ENCODE data around the gene GOLPH3.
A peak's percentile ranks its signal among the peaks of the same experiment; 100 is the strongest.

The GOLPH3 gene

DNA sequence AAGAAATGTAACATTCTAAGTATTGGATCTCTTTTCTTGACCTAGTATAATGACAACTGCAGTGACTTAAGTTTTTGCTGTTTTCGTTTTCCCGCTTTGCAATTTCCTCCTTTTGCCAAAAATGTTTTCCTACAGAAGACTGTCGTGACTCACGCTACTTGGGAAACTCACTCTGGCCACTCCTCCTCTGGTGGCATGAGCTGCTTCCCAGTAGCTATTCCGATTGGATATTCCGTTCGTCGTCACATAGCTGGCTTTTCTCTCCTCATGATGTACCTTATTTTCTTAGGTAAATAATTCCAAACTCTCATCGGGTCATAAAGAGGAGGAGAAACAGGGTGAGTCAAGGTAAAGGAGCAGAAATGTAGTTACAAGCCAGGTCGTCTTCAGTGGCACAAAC is 64.9 kb downstream of the GOLPH3 start:
- no peak overlapping the region for H3K4me3 ChIP-seq (ENCODE audit: low read length)
- DNase-seq (ENCODE audit: low read depth, low spot score), result no peak

DNA sequence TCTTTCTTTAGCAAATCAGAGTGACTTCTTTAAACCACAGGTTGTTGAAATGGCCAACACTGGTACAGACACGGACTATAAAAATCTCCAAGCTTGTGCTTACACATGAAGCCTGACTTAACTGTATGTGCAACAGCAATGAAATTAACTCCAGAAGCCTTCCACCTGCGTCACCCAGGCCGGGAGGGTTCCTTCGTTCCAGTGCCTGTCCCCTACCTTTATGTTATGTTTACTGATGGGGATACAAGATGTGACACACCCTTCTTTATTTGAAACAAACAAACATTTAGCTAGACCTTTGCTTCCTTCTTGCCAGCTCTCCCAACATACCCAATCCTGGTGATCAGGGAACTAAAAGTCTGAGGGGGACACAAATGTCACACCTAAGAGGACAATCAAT is 66.0 kb downstream of the GOLPH3 start:
- H3K4me3 ChIP-seq (ENCODE audit: low read length), result no peak overlapping the region

DNA sequence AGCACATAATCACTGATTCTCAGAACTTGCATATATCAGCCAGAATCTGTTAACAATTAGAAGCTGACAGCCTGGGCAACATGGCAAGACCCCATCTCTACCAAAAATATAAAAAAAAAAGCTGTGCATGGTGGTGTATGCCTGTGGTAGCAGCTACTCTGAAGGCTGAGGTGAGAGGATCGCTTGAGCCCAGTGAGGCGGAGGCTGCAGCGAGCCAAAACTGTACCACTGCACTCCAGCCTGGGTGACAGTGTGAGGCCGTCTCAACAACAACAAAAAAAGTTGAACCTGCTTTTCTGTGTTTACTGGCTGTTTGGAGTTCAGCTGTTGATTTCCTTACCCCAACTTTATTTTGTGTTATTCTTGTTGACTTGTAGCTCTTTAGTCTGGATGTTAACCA is 66.8 kb downstream of the GOLPH3 start:
- no peak for DNase-seq (ENCODE audit: low read depth, low spot score)
- H3K4me3 ChIP-seq (ENCODE audit: low read length), result no peak overlapping the region

More for the DNA sequence above, 66.0 kb downstream of the GOLPH3 start:
- no peak for DNase-seq (ENCODE audit: low read depth, low spot score)

DNA sequence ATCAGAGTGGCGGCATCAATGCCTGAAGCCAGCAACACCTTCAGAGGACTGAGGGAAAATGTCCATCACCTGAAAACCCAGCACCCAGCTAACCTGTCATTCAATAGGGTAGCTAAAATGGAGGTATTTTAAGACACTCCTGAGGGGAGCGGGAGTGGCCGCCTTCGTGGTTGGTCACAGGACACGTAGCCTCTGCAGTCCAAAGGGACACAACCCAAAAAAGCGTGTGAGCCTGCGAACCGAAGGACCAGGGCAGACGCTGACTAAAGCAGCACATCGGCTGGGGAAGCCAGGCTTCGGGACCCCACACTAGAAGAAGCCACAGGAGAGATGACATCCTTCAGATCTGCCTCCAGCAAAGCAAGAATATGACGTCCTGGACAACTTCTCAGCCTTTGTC is 70.6 kb downstream of the GOLPH3 start:
- DNase-seq (ENCODE audit: low read depth, low spot score), result no peak
- H3K4me3 ChIP-seq (ENCODE audit: low read length), result no peak overlapping the region

DNA sequence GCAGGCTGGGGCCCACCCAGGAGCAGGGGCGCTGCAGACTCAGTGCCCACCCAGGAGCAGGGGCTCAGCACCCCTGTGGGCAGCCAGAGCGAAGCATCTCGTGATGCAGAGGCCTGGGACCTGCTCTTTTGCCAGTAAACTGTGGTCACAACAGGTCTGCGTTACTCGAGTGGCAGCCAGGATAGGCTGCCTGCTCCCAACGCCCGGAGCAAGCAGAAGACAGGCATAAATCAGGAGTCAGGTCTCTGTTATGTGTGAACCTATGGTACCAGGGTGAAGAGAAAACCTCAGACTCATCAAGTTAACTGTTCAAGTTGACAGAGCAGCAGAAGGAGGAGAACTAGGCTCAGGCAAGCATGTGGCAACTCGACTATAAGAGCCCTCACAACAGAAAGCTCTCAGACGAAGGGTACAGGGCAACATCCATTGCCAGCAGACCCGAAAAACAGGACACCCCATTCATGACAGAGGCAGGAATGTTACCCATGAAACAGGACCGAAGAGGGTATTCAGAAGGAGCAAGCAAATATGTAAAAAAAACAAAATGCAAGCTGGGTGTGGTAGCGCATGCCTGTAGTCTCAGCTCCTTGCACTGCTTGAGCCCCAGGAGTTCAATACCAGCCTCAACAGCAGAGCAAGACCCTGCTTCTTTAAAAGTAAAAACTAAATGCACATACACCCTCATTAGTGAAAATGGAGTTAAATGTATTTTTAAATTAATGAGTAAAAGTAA is 71.7 kb downstream of the GOLPH3 start:
- no peak for DNase-seq (ENCODE audit: low read depth, low spot score)
- no peak overlapping the region for H3K4me3 ChIP-seq (ENCODE audit: low read length)

DNA sequence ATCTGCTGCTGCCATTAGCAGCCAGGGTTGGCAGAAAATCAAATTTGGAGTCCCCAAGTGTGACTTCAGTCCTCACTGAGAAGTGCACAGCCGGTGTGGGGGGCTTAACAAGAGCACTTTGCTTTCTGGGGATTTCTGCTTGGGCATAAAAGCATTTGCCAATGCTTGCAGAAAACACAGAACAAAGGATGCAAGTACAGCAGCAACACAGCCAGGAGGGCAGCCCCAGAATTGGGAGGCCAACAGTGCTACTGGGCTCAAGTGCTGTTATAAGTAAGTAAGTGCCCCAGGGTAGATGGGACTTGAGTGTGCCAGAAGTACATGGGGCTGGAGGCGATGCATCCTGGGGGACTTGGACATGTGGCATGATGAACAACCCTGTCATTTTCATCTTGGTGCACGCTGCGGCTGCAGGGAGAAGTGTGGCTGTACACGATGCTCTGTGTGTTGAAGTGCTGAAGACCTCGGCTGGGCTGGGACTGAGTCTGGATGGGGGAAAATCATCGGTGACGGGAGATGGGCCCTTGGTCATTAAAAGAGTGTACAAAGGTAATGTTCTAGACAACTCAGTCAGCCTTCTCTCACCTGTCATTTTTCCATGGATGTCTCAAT is 73.3 kb downstream of the GOLPH3 start:
- DNase-seq (ENCODE audit: low read depth, low spot score), result no peak

DNA sequence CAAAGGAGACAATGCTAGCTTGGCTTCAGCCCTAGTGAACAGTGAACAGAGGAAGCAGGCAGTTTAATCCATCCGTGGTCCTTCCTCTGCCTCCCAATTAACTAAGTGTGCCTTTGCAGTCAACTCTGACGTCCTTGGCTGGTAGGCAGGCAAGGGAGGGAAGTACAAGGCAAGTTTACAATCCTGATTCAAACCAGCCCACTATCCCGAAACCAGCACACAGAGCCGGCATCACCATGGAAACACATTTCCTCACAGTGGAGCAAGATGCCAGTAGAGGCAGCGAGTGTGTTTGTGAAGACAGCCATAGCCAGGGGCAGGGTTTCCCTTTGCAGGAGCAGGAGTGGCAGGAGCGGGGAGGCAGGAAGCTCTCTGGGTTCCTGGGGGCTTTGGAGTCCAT is 73.9 kb downstream of the GOLPH3 start:
- DNase-seq (ENCODE audit: low read depth, low spot score), result no peak

More for the DNA sequence above, 73.3 kb downstream of the GOLPH3 start:
- no peak overlapping the region for H3K4me3 ChIP-seq (ENCODE audit: low read length)

DNA sequence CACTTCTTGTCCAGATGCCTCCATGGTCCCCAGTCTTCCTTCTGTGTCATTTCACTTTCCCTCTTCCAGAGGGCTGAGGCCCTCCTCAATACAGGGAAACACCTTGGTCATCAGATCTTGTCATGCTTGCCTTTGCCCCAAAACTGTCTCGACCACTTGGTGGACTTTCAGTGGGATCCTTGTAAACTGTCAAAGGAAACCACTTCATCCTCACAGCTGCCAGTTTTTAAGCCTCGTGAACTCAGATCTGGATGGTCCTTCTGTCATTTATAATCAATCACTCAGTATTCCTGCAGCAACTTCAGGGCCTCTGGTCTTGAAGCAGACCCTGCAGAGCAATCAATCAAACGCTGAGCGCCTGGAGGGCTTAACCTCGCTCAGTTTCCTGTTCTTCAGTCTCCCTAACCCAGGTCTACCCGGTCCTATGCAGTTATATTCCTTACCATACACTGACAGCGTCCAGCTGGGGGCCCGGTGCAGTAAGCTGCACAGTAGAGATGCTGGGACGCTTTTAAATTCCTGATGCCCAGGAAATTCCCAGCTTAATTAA is 74.6 kb downstream of the GOLPH3 start:
- H3K4me3 ChIP-seq (ENCODE audit: low read length), result no peak overlapping the region
- DNase-seq (ENCODE audit: low read depth, low spot score), result no peak

More for the DNA sequence above, 73.9 kb downstream of the GOLPH3 start:
- no peak overlapping the region for H3K4me3 ChIP-seq (ENCODE audit: low read length)

DNA sequence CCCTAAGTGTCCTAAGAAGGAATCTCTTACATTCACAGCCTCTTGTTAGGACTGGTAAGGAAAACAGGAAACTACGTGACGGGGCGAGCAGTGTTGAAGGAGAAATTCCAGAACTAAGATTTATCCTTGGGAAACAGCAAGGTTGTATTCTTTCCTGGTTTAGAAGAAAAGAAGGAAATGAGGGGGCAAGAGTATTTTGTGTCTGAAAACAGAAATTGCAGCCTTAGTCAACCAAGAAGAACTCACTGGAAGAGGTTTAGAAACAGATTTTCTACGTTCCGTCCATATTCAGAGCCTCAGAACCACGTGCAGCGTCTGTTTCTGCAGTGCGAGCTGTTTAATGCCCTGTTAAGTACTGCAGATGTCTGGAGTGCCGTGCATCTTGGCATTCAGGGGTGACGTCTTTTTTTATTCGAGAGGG is 75.2 kb downstream of the GOLPH3 start:
- no peak for DNase-seq (ENCODE audit: low read depth, low spot score)

DNA sequence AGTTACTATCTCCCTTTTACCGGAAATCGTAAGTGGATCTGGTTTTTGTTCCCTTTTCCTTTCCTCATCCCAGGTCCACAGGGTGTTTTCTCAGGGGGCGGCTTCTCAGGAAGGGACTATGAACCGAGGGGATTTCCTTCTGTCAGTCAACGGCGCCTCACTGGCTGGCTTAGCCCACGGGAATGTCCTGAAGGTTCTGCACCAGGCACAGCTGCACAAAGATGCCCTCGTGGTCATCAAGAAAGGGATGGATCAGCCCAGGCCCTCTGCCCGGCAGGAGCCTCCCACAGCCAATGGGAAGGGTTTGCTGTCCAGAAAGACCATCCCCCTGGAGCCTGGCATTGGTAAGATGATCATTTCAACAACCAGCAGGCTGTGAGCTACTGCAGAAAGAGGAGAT is 75.8 kb downstream of the GOLPH3 start:
- no peak for DNase-seq (ENCODE audit: low read depth, low spot score)
- no peak overlapping the region for H3K4me3 ChIP-seq (ENCODE audit: low read length)

More for the DNA sequence above, 75.2 kb downstream of the GOLPH3 start:
- H3K4me3 ChIP-seq (ENCODE audit: low read length), result no peak overlapping the region

DNA sequence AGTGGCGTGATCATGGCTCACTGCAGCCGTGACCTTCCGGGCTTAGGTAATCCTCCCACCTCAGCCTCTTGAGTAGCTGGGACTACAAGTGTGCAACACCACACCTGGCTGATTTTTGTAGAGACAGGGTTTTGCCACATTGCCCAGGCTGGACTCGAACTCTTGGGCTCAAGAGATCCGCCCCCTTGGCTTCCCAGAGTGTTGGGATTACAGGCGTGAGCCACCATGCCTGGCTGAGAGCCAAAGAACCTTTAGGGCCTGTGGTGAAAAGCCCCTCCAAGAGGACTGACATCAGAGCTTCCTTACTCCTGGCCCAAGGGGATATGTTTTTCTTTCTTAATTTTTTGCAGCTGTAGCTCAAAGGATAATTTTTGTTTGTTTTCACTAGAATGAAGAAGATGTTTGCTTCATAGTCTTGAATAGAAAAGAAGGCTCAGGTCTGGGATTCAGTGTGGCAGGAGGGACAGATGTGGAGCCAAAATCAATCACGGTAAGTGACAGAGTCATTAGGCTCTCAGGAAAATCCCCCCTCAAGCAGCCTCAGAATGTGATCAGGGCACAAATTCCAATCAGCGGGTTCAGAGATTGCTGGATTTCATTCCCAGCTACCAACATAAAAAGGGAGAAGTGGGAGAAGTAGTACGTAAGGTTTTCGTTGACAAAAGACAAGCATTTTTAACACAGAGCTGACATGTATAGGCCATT is 77.1 kb downstream of the GOLPH3 start:
- no peak for DNase-seq (ENCODE audit: low read depth, low spot score)
- H3K4me3 ChIP-seq (ENCODE audit: low read length), result no peak overlapping the region

DNA sequence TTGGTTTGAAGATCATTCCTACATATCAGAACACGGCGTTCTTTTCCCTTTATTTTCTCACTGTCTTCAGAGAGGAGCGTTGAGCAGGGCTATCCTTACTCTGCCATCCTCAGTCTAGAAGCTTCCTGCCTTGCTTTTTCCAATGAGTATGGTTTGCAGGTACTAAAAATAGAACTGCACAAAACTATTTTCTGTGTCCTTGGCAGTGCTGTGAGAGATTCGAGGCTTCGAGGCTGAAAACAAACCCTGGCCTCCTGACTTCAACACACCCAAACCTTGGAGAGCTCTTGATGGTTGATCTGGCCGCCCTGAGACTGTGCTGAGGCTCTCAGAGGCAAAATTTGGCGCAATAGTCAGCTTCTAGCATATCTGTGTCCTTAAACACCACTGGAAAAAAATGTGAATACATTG is 78.9 kb downstream of the GOLPH3 start:
- H3K4me3 ChIP-seq (ENCODE audit: low read length), result no peak overlapping the region
- DNase-seq (ENCODE audit: low read depth, low spot score), result no peak

DNA sequence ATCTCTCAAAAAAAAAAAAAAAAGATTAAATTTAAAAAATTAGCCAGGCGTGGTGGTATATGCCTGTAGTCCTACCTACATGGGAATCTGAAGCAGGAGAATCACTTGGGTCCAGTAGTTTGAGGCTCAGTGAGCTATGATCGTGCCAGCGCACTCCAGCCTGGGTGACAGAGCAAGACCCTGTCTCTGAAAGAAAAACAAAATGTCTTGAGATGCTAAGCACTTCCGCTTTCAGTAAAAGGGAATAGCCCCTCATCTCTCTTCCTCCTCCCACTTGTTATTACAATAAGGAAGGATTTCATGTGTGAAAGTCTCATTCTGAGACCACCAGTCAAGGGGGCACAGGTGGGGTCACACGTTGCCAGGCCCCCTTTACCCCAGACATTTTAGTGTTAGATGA is 79.4 kb downstream of the GOLPH3 start:
- no peak for DNase-seq (ENCODE audit: low read depth, low spot score)
- H3K4me3 ChIP-seq (ENCODE audit: low read length), result no peak overlapping the region

DNA sequence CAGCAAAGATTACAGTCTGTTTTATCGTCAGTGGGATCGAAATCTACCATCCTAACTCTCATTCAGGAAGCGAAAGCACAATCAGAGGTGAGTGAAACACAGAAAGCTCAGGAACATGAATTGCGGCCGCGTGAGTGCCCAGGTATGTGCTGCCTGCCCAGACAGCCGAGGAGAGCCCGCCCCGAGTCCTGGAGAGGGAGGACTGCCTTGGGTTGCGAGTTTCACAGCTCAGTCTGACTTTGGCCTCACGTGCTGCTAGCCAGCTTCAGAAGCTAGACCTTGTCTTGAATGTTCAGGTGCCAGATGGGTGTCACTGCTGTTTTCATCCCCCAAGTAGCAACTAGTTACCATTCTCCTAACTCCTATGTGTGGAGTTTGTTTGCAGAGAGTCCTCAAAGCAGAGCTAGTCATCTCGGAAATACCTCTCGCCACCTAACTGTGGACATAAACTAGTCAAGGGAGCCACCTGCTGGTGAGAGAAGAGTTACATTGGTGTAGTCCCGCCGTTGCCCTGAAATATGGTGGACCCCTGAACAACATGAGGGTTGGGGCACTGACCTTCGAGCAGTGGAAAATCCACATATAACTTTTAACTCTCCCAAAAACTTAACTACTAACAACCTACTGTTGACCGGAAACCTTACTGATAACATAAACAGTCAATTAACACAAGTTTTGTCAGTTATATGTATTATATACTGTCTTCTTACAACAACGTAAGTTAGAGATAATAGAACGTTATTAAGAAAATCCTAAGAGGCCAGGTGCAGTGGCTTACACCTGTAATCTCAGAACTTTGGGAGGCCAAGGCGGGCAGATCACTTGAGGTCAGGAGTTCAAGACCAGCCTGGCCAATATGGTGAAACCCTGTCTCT is 80.9 kb downstream of the GOLPH3 start:
- no peak overlapping the region for H3K4me3 ChIP-seq (ENCODE audit: low read length)
- DNase-seq (ENCODE audit: low read depth, low spot score), result peak; percentile 72

DNA sequence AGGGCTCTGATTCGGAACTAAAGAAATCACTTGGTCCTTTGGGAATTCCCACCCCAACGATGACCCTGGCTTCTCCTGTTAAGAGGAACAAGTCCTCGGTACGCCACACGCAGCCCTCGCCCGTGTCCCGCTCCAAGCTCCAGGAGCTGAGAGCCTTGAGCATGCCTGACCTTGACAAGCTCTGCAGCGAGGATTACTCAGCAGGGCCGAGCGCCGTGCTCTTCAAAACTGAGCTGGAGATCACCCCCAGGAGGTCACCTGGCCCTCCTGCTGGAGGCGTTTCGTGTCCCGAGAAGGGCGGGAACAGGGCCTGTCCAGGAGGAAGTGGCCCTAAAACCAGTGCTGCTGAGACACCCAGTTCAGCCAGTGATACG is 83.4 kb downstream of the GOLPH3 start:
- no peak for DNase-seq (ENCODE audit: low read depth, low spot score)

DNA sequence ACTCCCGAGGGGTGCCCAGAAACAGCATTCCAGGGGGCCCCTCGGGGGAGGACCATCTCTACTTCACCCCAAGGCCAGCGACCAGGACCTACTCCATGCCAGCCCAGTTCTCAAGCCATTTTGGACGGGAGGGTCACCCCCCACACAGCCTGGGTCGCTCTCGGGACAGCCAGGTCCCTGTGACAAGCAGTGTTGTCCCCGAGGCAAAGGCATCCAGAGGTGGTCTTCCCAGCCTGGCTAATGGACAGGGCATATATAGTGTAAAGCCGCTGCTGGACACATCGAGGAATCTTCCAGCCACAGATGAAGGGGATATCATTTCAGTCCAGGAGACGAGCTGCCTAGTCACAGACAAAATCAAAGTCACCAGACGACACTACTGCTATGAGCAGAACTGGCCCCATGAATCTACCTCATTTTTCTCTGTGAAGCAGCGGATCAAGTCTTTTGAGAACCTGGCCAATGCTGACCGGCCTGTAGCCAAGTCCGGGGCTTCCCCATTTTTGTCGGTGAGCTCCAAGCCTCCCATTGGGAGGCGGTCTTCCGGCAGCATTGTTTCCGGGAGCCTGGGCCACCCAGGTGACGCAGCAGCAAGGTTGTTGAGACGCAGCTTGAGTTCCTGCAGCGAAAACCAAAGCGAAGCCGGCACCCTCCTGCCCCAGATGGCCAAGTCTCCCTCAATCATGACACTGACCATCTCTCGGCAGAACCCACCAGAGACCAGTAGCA is 83.9 kb downstream of the GOLPH3 start:
- DNase-seq (ENCODE audit: low read depth, low spot score), result no peak
- H3K4me3 ChIP-seq (ENCODE audit: low read length), result no peak overlapping the region

More for the DNA sequence above, 83.4 kb downstream of the GOLPH3 start:
- H3K4me3 ChIP-seq (ENCODE audit: low read length), result no peak overlapping the region

DNA sequence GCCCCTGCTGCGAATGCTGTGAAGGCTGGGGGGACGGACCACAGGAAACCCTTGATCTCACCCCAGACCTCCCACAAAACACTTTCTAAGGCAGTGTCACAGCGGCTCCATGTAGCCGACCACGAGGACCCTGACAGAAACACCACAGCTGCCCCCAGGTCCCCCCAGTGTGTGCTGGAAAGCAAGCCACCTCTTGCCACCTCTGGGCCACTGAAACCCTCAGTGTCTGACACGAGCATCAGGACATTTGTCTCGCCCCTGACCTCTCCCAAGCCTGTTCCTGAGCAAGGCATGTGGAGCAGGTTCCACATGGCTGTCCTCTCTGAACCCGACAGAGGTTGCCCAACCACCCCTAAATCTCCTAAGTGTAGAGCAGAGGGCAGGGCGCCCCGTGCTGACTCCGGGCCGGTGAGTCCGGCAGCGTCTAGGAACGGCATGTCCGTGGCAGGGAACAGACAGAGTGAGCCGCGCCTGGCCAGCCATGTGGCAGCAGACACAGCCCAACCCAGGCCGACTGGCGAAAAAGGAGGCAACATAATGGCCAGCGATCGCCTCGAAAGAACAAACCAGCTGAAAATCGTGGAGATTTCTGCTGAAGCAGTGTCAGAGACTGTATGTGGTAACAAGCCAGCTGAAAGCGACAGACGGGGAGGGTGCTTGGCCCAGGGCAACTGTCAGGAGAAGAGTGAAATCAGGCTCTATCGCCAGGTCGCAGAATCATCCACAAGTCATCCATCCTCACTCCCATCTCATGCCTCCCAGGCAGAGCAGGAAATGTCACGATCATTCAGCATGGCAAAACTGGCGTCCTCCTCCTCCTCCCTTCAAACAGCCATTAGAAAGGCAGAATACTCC is 84.7 kb downstream of the GOLPH3 start:
- DNase-seq (ENCODE audit: low read depth, low spot score), result no peak
- no peak overlapping the region for H3K4me3 ChIP-seq (ENCODE audit: low read length)

DNA sequence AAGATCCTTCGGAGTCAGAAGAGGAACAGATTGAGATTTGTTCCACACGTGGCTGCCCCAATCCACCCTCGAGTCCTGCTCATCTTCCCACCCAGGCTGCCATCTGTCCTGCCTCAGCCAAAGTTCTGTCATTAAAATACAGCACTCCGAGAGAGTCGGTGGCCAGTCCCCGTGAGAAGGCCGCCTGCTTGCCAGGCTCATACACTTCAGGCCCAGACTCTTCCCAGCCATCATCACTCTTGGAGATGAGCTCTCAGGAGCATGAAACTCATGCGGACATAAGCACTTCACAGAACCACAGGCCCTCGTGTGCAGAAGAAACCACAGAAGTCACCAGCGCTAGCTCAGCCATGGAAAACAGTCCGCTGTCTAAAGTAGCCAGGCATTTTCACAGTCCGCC is 85.9 kb downstream of the GOLPH3 start:
- no peak for DNase-seq (ENCODE audit: low read depth, low spot score)

More for the DNA sequence above, 85.9 kb downstream of the GOLPH3 start:
- no peak overlapping the region for H3K4me3 ChIP-seq (ENCODE audit: low read length)

All from Jurkat, Clone E6-1 (cell line).